Raji (cell line): ENCODE data around the gene IBA57.

Source experiments
- POLR2A ChIP-seq: IDR thresholded peaks from 2 replicates; pipeline ENCODE4 v1.6.1; 2011; ENCODE audit warnings: low read depth, low read length, control low read depth; ENCODE audit not compliant: insufficient read depth

The IBA57 gene

DNA sequence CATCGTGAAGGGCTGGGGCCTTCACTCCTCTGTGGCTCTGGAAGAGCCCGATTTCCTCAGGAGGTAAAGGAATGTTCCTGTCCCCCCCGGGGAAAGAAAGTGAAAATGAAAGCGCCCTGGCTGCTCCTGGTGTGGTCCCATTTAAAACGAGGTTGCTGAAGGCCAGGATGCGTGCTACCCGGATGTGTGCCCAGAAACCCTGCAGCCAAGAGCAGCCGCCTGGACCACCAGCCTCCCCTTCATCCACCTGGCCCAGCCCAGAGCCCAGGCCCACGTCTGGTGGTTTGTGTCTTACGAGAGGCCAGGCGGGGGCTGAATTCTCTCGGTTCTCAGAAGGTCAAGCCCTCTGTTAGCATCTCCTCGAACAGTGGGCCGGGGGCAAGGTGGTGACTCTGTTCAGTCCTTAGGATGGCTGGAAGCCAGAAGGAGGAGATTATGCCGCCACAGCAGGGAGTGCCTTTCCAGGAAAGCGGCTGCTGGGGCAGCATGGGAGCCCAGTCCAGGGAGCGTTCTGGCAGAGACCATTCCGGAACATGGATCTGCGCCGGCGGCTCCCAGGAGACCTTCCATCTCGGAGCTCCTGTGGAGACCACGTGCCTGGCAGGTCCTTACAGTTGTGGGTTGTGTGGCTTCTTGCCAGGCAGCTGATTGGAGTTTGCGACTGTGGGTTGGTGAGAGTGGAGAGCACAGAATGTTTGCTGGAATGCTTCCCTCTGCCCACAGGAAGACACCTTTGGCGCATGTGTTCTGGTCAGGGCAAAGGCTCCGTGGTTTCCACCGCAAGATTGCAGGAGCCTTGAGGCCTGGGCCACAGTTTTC, 24.2 kb upstream of the IBA57 start:
- no peak for TF ChIP-seq POLR2A

DNA sequence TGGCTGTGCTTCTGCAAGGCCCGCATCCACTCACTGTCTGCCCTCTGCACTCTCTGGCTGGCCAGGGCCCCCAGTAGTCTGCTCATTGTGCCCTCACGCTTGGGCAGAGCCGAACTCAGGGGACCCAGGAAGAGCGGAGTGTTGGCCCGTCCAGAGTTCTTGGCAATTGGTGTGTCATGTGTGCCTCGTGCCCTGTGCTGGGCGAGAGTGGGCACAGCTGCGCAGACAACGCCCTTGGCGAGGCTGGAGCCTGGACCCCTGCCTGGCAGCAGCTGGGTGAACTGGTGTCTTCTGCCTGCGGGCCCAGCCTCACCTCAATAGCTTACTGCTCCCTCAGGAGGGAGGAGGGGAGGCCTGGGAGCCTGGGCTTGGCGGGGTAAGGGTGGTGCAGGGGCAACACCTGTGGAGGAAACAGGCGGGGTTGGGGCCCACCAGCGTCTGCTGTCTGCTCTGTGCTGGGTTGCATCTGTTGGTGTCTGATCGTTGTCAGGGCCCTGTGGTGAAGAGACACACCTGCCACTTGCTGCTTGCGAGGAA, 23.4 kb upstream of the IBA57 start:
- no peak for TF ChIP-seq POLR2A

DNA sequence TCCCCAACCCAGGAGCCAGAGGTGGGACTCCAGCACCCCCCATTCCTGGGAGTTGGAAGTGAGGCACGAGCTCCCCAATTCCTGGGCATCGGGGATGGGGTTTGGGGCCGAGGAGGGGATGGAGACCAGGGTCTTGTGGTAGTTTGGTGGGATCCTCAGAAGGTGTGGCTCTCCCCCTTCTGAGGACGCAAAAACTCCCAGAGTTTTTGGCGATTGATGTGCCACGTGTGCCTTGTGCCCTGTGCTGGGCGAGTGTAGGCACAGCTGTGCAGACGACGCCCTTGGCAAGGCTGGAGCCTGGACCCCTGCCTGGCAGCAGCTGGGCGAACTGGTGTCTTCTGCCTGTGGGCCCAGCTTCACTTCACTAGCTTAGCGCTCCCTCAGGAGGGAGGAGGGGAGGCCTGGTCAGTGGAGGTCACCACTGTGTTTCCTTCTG, 22.9 kb upstream of the IBA57 start:
- TF ChIP-seq POLR2A = no peak

DNA sequence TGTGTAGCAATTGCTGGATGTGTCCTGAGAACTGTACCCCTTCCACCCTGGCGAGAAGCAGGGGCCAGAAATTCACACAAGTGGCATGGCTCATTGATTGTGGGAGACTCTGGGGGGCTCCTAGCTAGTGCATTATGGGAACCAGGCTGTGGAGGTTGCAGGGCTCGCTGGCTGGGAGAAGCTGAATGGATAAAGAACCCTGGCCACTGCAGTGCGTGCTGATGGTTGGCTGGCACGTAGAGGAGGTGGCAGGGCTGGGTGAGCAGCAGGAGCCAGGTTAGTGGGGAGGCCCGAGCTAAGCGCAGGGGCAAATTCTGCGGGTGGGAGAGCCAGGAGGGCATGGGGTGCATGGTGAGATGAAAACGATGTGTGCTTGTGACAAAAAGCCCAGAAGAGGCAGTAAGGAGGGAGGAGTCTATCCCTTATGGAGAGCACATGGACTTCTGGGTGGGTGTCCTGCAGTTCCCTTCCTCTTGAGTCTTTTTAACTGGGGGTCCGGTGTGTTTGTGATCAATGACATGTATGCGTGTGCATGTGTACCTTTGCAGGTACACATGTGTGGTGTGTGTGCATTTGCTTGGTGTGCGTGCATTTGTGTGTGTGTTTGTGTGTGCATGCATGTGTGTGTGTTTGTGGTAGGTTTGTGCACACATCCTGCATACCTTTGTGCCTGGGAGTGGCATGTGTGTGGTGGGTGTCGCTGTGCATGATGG, 22.0 kb upstream of the IBA57 start:
- no peak for TF ChIP-seq POLR2A

DNA sequence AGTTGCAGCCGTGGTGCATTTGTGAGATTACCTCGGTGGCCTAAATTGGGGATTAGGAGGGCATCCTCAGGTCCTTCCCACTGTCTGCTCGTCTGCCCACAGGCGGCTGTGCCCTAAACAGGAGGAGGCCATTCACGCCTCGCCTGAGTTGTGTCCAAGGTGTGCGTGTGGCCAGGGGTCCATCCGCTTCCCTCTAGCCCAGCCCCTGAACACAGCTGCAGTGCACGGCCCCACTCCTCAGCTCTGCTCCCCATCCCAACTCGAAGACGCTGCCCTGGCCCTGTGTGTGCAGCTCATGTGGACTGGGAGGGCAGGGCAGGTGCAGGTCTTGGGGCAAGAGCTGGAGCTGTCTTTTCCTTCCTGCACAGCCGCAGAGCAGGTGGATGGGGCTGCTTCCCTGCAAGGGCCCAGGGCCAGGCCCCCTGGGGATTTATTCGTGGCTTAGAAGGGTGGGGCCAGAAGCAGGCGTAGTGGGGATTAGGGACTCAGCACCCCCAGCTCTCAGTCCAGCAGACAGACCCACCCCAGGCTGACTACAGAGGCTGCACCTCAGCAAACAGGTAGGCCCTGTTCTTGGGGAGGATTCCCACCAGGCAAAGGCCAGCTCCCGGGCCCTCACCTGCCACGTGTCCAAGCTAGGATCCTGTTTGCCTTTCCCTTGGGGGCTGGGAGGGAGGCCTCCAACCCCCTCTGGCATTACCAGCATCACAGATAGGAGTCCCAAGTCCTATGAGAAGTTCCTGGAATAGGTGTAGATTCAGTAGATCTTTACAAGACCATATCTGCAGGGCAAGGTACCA, 21.2 kb upstream of the IBA57 start:
- TF ChIP-seq POLR2A = no peak

DNA sequence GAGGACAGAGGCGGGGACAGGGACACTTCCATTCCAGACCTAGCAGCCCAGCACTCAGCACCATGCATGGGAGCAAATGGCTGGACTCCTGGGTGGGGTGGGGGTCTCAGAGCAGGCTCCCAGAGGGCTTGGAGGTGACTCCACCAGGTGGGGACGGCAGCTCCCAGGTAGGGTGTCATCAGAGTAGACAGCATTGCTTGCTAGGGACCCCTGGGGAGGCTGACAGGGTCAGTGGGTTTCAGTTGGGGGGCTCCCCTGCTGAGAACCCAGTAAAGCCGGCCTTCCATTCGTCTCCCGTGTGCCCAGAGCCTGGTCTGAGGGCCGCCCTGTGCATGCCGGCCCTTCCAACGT, 20.6 kb upstream of the IBA57 start:
- no peak for TF ChIP-seq POLR2A

DNA sequence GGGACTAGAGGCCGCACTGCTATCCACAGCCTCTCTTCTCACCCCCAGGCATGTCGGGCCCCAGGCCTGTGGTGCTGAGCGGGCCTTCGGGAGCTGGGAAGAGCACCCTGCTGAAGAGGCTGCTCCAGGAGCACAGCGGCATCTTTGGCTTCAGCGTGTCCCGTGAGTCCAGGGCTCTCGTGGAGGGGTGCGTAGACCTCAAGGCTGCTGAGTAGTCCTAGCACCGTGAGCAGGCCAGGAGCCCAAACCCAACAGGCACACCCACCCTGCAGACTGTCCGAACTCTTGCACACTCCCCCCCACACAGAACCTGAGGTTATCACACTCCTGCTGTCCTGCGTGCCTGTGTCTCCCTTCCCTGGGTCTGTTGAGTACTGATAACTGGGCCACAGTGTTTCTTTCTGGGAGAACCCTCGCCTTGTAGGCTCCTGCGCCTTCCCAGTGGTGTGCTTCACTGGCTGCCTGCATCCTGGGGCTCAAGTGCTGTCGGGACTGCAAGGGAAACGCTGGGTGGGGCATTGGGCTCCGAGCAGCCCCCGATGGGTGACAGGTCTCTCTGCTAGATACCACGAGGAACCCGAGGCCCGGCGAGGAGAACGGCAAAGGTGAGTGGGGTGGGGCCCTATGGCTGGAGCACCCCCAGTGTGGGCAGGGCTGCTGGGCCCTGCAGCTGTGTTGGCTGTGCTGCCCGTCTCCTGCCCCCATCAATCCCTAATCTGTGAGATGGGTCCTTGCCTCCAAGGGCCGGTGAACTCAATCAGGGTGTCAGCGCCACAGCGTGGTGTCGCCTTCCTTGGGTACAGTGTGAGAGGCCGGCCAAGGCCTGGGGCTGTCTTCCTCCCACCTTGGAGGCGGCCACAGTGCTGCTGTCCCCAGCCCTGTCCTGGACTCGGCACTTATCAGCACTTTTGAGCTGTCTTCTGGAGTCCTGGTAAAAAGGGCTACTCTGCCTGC, 19.9 kb upstream of the IBA57 start:
- no peak for TF ChIP-seq POLR2A

DNA sequence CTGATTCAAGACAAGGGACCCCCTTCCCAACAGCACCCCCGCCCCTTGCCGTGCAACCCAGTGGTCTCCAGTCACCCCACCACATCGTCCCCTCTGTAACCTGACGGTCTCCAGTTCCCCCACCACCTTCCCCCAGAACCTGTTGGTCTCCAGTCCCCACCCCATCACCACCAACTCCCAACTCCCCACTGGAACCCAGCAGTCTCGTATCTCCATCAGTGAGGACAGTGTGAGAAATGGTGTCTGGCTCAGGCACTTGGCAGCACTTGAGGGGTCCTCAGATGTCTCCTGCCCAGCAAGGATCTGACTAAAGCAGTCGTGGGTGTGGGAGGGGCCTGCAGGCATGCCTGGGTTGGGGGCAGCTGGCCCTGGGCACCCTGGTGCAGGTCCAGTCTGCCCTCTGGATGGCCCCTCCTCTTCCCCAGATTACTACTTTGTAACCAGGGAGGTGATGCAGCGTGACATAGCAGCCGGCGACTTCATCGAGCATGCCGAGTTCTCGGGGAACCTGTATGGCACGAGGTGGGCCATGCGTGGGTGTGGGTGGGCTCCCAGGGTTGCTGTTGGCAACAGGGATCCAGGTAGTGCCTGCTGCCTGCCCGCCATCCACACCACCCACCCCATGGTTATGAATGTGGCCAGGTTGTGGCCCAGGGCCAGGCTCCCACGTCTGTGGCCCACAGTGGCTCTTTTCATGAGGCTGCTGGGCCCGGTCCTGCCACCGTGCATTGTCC, 19.0 kb upstream of the IBA57 start:
- TF ChIP-seq POLR2A = no peak

DNA sequence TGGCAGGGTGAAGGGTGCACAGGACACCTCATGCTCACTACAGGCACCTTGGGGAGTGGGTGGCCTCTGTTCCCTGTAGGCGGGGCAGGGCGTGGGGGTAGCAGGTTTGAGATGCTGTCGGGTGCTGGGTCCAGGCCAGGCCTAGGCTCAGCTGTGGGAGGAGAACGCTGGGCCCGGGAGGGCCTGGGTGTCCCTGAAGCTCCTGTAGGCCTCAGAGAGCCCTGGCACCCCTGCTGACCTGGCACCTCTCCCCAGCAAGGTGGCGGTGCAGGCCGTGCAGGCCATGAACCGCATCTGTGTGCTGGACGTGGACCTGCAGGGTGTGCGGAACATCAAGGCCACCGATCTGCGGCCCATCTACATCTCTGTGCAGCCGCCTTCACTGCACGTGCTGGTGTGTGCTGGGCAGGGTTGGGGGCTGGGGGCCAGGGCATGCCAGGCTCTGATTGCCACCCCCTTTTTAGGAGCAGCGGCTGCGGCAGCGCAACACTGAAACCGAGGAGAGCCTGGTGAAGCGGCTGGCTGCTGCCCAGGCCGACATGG, 18.4 kb upstream of the IBA57 start:
- TF ChIP-seq POLR2A = no peak

DNA sequence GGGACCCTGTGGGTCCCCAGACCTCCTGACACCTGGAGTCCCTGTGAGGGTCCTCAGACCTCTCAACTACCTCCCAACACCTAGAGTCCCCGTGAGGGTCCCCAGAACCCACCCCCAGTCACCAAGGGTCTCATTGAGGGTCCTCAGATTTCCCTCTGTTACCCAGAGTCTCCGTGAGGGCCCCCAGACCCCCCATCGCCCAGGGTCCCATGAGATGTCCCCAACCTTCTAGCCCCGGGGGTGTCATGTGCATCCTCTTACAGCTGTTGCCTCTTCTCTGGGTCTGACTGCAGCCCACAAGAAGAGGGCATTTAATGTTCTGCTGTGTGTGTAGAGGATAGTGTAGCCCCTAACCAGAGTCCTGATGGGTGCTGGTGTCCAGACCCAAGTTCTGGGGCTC, 17.8 kb upstream of the IBA57 start:
- no peak for TF ChIP-seq POLR2A

DNA sequence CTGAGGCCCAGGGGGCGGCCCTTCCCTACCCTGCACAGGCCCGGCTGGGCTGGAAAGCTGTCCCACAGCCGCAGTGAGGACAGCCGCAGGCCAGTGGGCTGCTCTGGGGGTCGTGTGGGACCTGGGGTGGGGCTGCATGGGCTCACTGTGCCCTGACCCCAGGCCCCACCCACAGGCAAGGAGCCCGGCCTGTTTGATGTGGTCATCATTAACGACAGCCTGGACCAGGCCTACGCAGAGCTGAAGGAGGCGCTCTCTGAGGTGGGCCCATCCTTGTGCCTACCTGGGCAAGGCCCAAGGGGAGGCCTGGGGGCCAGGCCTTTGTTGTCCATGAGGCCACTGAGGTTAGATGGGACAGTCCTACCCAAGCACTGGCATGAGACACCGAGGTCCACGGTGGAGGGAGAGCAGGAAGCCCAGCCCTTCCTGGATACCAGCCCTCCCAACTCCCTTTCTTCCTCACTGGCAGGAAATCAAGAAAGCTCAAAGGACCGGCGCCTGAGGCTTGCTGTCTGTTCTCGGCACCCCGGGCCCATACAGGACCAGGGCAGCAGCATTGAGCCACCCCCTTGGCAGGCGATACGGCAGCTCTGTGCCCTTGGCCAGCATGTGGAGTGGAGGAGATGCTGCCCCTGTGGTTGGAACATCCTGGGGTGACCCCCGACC, 17.3 kb upstream of the IBA57 start:
- no peak for TF ChIP-seq POLR2A

DNA sequence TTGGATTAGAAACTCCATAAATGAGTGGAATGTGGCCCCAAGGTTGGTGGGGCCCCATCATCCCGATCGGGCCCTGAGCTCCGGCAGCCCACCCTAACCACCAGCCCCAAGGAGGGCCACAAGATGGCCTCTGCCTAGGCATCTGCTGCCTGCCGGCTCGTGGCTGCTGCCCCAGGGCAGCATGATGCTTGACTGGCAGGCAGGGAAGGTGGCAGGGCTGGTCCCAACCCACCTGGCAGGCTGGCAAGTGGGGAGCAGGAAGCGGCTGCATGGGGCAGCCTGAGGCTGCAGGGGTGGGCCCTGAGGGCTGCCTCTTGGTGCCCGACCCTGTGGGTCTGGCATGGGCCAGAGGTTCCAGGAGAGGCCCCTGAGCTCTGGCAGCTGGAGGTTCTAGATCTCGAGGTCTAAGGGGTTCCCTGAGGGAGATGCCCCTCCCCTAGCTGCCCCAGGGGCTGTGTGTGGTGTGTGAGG, 16.6 kb upstream of the IBA57 start:
- TF ChIP-seq POLR2A = no peak
